NCI-H1930 (cell line): ENCODE measurements around the gene PHLDB3.
"Not testable (repeated sequence)": the region's sequence is repeated elsewhere in the genome, so short reads cannot be mapped to it uniquely, and the experiment has no call there.

ENCODE experiments used
- DNase-seq, 2 experiments: peaks; one replicate each; lab custom pipeline; 2025; lab: John Stamatoyannopoulos, UW

Gene PHLDB3

GRCh38 chr19:43467730-43468129 lies 36.8 kb downstream of the PHLDB3 start:
- DNase-seq, result no peak

GRCh38 chr19:43467276-43467675 lies 37.3 kb downstream of the PHLDB3 start:
- DNase-seq, result no peak

GRCh38 chr19:43466793-43467192 lies 37.8 kb downstream of the PHLDB3 start:
- no peak for DNase-seq

- DNase-seq, result no peak
Observed at GRCh38 chr19:43465468-43466120, 39.0 kb downstream of the PHLDB3 start, which contains the start of gene LYPD3. Gene LYPD3 (minus strand): TSS chr19:43465608. CDS start chr19:43465571, 37 bp downstream.

GRCh38 chr19:43464134-43464775 lies 40.3 kb downstream of the PHLDB3 start:
- peak; percentile 45 to 50 for DNase-seq

- DNase-seq, result peak; percentile 94 to 95
Observed at GRCh38 chr19:43463381-43464133, 41.0 kb downstream of the PHLDB3 start.

GRCh38 chr19:43462785-43463380 lies 41.7 kb downstream of the PHLDB3 start:
- DNase-seq, result no peak

- DNase-seq, result no peak
Observed at GRCh38 chr19:43462383-43462782, 42.2 kb downstream of the PHLDB3 start.

GRCh38 chr19:43461303-43461702 lies 43.2 kb downstream of the PHLDB3 start:
- DNase-seq, result no peak

GRCh38 chr19:43460362-43461016 lies 44.1 kb downstream of the PHLDB3 start:
- no peak for DNase-seq

- no peak for DNase-seq
Observed at GRCh38 chr19:43457809-43458208, 46.7 kb downstream of the PHLDB3 start.

GRCh38 chr19:43455321-43456113 lies 49.0 kb downstream of the PHLDB3 start:
- no peak for DNase-seq

- DNase-seq, result no peak
Observed at GRCh38 chr19:43454031-43454430, 50.5 kb downstream of the PHLDB3 start.

GRCh38 chr19:43452582-43452981 lies 52.0 kb downstream of the PHLDB3 start:
- no peak for DNase-seq

GRCh38 chr19:43450545-43450997 lies 54.0 kb downstream of the PHLDB3 start:
- DNase-seq, result no peak

- no peak for DNase-seq
Observed at GRCh38 chr19:43447655-43448054, 56.9 kb downstream of the PHLDB3 start.

GRCh38 chr19:43446746-43447489 lies 57.6 kb downstream of the PHLDB3 start:
- DNase-seq, result peak; percentile 21 to 53

- DNase-seq, result no peak
Observed at GRCh38 chr19:43445426-43445825, 59.1 kb downstream of the PHLDB3 start.

- no peak for DNase-seq
Observed at GRCh38 chr19:43444531-43445287, 59.8 kb downstream of the PHLDB3 start.

- not testable (repeated sequence) for DNase-seq
Observed at GRCh38 chr19:43444091-43444490, 60.5 kb downstream of the PHLDB3 start.
